Cardiac fibroblast (primary cell): Measurements from ENCODE around the gene RBPJ.
A peak's percentile ranks its signal among the peaks of the same experiment; 100 is the strongest.

Experiments
- DNase-seq, 2 donors: peaks; one replicate each; pipeline versions ENCODE4 v3.0.0 to v3.0.0-alpha.2; 2010; ENCODE audit warnings: low read depth in 2 of 2
- H3K4me3 ChIP-seq, 2 donors: replicated peaks in 1 of 2; 1 replicate in 1 of 2; 2 replicates in 1 of 2; pipeline ENCODE4 v1.5.1; 2011; ENCODE audit warnings: low read depth in 2 of 2, low read length in 2 of 2, mild to moderate bottlenecking in 2 of 2, moderate library complexity in 1 of 2
- CTCF ChIP-seq: IDR thresholded peaks from one replicate; pipeline ENCODE4 v1.5.1; 2011; ENCODE audit warnings: low read depth, mild to moderate bottlenecking, low read length, inconsistent platforms

RBPJ gene

GRCh38 chr4:26281881-26282280, 38.9 kb upstream of the RBPJ start:
- peak in 1 of 2 donors; percentile 41 for DNase-seq
- TF ChIP-seq CTCF = no peak
- no peak overlapping the region for H3K4me3 ChIP-seq

GRCh38 chr4:26284536-26284935, 36.3 kb upstream of the RBPJ start:
- no peak overlapping the region for H3K4me3 ChIP-seq
- no peak for TF ChIP-seq CTCF
- DNase-seq = no peak

- no peak overlapping the region for H3K4me3 ChIP-seq
- DNase-seq = no peak
- TF ChIP-seq CTCF = no peak
Observed at GRCh38 chr4:26285272-26285671, 35.5 kb upstream of the RBPJ start.

GRCh38 chr4:26287756-26288155, 33.1 kb upstream of the RBPJ start:
- H3K4me3 ChIP-seq = no peak overlapping the region
- TF ChIP-seq CTCF = no peak
- no peak for DNase-seq

GRCh38 chr4:26288355-26288909, 32.4 kb upstream of the RBPJ start:
- no peak for TF ChIP-seq CTCF
- peak; percentile 10 to 77 for DNase-seq
- H3K4me3 ChIP-seq = no peak overlapping the region

GRCh38 chr4:26289401-26289800, 31.4 kb upstream of the RBPJ start:
- no peak for TF ChIP-seq CTCF
- H3K4me3 ChIP-seq = no peak overlapping the region
- DNase-seq = no peak

GRCh38 chr4:26290321-26290720, 30.5 kb upstream of the RBPJ start:
- no peak for TF ChIP-seq CTCF

More at GRCh38 chr4:26290321-26290720, 30.5 kb upstream of the RBPJ start:
- H3K4me3 ChIP-seq = no peak overlapping the region
- no peak for DNase-seq
